Measurements from ENCODE around the gene DLGAP1. TPM values are rescaled to one million over a fixed set of nuclear protein-coding genes. Genes with fewer than 3 reads are reported as not detected.

The DLGAP1 gene
- total RNA-seq, 1 donor from 2014 or later, result 0.05 TPM

DNA sequence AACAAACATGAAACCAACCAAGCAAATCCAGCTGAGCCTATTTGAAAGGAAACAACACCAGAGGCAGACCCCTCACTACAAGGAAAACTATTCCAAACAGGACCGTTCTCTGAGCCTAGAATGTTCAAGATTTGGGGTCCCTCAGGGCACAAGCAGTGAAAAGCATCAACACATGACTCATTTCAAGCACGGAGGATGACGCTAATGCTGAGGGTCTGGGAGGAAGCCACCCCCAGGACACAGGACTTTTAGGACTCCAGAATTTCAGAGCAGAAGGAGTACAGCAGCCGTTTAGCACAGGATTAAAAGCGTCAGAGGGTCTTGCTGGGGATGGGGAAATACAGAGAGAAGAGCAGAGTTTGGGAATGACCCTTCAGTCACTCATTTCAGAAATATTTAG, 168.9 kb downstream of the DLGAP1 start:
- H3K9me3 Mint-ChIP-seq (ENCODE audit: unreplicated experiment), result no peaks in the 10 kb centered on the region
- H3K36me3 Mint-ChIP-seq (ENCODE audit: unreplicated experiment), result no peaks in the 10 kb centered on the region
- H3K4me3 Mint-ChIP-seq (ENCODE audit: unreplicated experiment), result no peak overlapping the region
- no peaks in the 10 kb centered on the region for H3K27me3 Mint-ChIP-seq (ENCODE audit: unreplicated experiment)
- no peak for TF ChIP-seq CTCF (IDR thresholded peaks at IDR 0.05)
- no peaks in the 10 kb centered on the region for H3K4me1 Mint-ChIP-seq (ENCODE audit: unreplicated experiment)
- H3K27ac Mint-ChIP-seq (ENCODE audit: unreplicated experiment), result no peak overlapping the region
- DNase-seq (ENCODE audit: extremely low spot score, unreplicated experiment), result no peak

DNA sequence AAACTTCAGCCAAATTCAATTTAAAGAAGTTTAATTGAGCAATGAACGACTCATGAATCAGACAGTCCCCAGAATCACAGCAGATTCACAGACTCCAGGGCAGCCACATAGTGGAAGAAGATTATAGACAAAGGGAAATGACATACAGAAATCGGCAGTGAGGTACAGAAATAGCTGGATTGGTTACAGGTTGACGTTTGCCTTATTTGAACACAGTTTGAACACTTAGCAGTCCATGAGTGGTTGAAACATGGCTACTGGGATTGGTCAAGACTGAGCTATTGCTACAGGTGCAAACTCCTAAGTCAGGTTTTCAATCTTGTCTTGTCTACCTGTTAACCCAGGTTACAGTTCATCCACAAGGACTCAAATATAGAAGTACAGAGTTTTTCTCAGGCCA, 169.6 kb downstream of the DLGAP1 start:
- Mint-ChIP-seq H3K36me3 (ENCODE audit: unreplicated experiment) (no peaks in the 10 kb centered on the region), H3K9me3 (ENCODE audit: unreplicated experiment) (no peaks in the 10 kb centered on the region), H3K4me1 (ENCODE audit: unreplicated experiment) (no peaks in the 10 kb centered on the region), H3K27me3 (ENCODE audit: unreplicated experiment) (no peaks in the 10 kb centered on the region), H3K4me3 (ENCODE audit: unreplicated experiment) (no peak overlapping the region), H3K27ac (ENCODE audit: unreplicated experiment) (no peak overlapping the region)
- no peak for TF ChIP-seq CTCF (IDR thresholded peaks at IDR 0.05)
- DNase-seq (ENCODE audit: extremely low spot score, unreplicated experiment), result no peak

DNA sequence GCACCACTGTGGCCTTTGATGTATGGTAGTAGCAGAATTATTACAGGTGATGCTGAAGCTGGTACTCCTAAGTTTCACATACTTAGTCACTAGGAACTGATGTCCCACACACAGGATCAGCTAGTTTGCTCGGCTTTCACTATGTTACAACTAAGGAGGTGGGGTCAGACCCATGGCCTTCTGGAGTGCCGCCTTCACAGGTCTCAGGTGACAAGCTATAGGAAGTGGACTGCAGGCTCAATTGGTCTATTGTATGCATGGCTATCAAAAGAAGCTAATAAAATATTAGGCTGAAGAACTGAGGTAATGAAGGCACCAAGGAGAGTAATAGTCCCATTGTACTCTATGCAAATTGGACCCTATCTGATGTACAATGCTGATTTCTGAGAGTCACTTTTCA, 170.6 kb downstream of the DLGAP1 start:
- Mint-ChIP-seq H3K9me3 (ENCODE audit: unreplicated experiment) (no peaks in the 10 kb centered on the region), H3K36me3 (ENCODE audit: unreplicated experiment) (no peaks in the 10 kb centered on the region), H3K27ac (ENCODE audit: unreplicated experiment) (no peak overlapping the region), H3K27me3 (ENCODE audit: unreplicated experiment) (no peaks in the 10 kb centered on the region), H3K4me3 (ENCODE audit: unreplicated experiment) (no peak overlapping the region), H3K4me1 (ENCODE audit: unreplicated experiment) (no peaks in the 10 kb centered on the region)
- no peak for TF ChIP-seq CTCF (IDR thresholded peaks at IDR 0.05)
- DNase-seq (ENCODE audit: extremely low spot score, unreplicated experiment), result no peak

DNA sequence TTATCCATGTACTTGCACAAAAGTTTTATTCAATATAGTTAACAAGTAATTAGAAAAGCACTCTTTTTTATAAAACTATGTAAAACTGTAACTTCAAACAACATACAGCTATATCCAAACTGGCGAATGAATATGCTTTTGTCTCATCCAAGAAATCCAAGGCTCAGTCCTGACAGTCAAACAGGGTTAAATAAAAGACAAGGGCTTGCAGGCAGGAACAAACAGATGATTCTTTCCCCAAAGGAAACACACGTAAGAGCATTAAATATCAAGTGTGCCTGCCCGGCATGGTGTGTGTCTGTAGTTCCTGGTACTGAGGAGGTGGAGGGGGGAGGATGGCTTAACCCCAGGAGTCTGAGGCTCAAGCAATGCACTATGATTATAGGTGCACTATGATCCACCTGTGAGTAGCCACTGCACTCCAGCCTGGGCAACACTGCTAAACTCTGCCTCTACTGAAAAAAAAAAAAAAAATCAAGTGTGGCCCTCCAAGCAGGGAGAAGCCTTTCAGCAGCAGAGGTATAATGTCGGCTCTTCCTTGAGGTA, 171.3 kb downstream of the DLGAP1 start:
- no peaks in the 10 kb centered on the region for H3K4me1 Mint-ChIP-seq (ENCODE audit: unreplicated experiment)

DNA sequence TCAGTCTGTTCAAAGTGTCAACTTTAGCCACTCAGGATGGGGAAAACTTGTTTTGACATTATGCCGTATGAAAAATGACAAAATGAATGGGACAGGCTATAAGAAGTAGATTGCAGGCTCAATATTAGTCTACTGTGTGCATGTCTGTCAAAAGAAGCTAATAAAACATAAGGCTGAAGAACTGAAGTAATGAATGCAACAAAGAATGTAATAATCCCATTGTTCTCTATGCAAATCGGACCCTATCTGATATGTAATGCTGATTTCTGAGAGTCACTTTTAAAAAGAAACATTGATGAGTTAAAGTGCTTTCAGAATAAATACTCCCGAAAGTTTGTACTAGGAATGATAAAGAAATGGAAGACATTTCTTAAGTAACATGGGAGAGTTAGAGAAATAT, 172.2 kb downstream of the DLGAP1 start:
- no peak for DNase-seq (ENCODE audit: extremely low spot score, unreplicated experiment)
- no peaks in the 10 kb centered on the region for H3K9me3 Mint-ChIP-seq (ENCODE audit: unreplicated experiment)
- no peak overlapping the region for H3K4me3 Mint-ChIP-seq (ENCODE audit: unreplicated experiment)
- H3K36me3 Mint-ChIP-seq (ENCODE audit: unreplicated experiment), result no peaks in the 10 kb centered on the region
- TF ChIP-seq CTCF (IDR thresholded peaks at IDR 0.05), result no peak
- no peaks in the 10 kb centered on the region for H3K27me3 Mint-ChIP-seq (ENCODE audit: unreplicated experiment)
- H3K27ac Mint-ChIP-seq (ENCODE audit: unreplicated experiment), result no peak overlapping the region
- H3K4me1 Mint-ChIP-seq (ENCODE audit: unreplicated experiment), result no peaks in the 10 kb centered on the region

More for the DNA sequence above, 171.3 kb downstream of the DLGAP1 start:
- H3K9me3 Mint-ChIP-seq (ENCODE audit: unreplicated experiment), result no peaks in the 10 kb centered on the region
- H3K4me3 Mint-ChIP-seq (ENCODE audit: unreplicated experiment), result no peak overlapping the region
- no peak overlapping the region for H3K27ac Mint-ChIP-seq (ENCODE audit: unreplicated experiment)
- H3K36me3 Mint-ChIP-seq (ENCODE audit: unreplicated experiment), result no peaks in the 10 kb centered on the region
- no peak for DNase-seq (ENCODE audit: extremely low spot score, unreplicated experiment)
- TF ChIP-seq CTCF (IDR thresholded peaks at IDR 0.05), result no peak
- no peaks in the 10 kb centered on the region for H3K27me3 Mint-ChIP-seq (ENCODE audit: unreplicated experiment)
